GM19324 (cell line): ENCODE measurements around the gene WASF3.
"Not testable (repeated sequence)": the region's sequence is repeated elsewhere in the genome, so short reads cannot be mapped to it uniquely, and the experiment has no call there.

ENCODE experiments used
- ATAC-seq: cut with Tn5 transposase; IDR thresholded peaks from one replicate; pipeline ENCODE4 v1.9.1; 2021; ENCODE audit warnings: mild to moderate bottlenecking, moderate library complexity; ENCODE audit not compliant: unreplicated experiment, low FRiP score

WASF3 gene

DNA sequence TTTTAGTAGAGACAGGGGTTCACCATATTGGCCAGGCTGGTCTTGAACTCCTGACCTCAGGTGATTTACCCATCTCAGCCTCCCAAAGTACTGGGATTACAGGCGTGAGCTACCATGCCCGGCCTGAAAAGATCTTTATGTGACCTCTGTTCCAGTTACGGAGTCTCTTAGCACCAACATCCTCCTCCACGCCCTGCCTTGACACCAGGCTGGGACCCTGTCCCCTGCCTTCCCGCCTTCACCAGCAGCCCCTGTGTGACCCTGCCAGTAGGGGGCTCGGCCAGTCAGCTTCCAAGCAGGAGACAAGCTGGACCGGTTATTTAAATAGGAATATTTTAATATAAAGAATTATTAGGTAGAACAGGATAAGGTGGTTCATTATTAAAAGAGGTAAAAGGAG, 148.9 kb downstream of the WASF3 start:
- ATAC-seq = no peak

DNA sequence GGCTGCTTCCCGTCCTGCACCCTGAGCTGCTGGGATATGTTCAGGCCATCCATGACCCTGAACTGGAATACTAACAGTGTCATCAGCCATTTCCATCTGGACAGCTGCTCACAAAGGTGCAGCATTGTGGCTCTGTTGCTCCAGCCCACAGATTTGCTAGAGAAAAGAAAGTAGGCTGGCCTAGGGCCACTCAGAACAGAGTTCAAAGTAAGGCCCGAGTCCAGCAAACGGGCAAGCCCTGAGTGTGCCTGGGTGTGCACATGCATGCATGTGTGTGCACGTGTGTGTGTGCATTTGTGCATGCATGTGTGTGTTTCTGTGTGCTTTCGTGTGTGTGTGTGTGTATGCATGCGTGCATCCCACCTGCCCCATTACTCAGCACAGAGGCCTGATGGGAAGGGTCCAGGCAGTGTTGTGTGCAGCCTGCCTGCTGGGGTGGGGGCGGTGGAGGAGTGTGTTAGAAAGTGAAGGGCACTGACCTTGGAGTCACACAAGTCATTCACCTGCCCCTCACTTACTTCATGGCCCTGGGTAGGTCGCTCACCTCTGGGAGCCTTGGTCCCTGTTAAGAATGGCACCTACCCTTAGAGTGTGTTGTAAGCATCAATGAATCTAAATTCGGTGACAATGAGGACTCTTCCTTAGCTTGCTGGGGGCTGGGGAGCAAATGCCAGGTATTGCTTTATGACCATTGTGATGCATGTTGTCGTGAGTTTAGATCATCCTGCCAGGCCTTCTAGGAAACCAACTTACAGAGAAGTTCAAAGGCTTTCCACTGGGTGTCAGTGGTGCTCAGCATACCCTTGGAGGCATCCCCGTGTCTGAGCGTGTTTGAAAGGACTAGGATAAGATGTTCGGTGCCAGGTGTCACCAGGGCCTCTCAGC, 149.9 kb downstream of the WASF3 start:
- ATAC-seq = no peak

DNA sequence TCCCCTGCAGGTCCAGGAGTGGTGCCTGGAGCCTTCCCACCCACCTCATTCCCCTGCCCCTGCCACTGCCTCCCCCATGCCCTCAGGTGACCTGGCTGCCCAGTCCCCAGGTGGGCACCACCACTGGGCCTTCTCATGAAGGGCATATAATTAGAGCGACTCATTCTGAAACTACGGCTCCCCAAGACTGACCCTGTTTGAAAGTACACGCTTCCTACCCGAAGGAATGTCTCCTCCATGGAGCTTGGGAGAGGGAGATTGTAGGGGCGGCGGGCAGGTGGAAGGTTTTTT, 150.5 kb downstream of the WASF3 start:
- no peak for ATAC-seq

DNA sequence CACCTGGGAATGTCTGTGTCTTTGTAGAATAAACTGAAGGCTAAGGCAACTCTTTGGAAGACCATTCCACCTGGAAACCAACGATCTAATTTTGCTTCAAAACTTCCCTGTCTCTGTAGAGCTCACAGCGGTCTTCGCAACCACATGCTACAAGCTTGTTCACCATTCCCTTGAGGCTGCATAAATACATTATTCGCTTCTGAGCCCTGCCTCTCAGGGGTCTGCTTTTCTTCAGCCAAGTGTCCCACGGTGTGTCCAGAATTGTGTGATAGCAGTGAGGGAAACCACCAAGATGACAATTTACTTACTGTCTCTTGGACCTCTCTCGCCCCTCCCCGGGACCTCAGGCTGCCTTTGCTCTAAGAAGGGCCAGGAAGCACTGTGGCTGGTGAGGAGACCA, 152.0 kb downstream of the WASF3 start:
- no peak for ATAC-seq

DNA sequence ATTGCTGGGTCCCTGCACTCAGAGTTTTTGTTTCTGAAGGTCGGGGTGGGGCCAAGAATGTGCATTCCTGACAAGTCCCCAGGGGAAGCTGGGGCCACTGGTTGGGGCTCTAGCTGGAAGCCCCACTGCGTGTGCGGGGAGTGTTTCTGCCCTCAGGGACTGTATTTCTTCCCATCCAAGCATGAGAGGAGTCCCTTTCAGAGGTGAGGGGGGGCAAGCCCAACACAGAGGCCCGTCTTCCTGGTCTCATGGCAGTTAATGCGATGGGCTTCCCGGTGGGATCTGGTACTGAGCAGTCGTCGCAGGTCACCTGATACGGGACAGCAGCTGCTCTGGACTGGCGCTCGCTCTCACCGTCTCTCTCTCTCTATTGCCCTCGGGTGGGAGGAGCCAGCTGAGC, 152.7 kb downstream of the WASF3 start:
- no peak for ATAC-seq

DNA sequence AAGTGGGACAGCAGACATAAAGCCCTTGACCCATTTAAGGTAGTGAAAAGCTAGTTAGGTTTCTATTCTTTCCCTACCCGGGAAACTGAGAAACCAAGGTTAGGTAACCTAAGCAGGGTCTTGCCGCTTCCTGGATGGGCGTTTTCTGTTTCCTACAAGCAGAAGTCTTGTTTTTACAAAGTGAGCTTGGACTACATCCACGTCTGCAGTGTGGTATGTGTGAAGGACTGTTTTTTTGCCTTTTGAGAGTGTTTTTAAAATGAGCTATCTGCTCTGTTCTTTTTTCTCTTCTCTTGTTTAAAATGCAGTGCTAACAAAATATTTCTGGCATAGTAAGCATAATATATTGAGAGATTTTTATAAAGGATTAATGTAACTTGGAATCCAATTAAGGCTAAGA, 153.7 kb downstream of the WASF3 start:
- ATAC-seq = no peak

DNA sequence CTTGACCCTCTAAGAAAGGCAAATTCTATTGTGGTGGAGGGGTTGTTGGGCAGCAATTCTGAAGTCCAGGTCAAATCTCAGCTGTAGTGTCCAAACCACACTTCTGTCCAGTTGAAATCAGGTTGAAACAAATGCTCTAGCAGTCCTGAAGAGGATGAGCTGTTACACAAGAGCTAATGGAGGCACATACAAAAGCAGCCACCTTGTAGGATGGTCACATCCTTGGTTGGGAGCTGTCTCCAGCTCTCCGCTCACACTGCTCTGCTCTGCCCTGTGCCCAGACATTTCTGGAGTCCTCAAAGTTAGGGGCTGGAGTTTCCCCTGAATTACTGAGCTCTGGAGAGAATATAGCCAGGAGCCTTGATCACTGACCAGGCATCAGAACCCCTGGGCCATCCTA, 155.9 kb downstream of the WASF3 start:
- ATAC-seq = no peak

DNA sequence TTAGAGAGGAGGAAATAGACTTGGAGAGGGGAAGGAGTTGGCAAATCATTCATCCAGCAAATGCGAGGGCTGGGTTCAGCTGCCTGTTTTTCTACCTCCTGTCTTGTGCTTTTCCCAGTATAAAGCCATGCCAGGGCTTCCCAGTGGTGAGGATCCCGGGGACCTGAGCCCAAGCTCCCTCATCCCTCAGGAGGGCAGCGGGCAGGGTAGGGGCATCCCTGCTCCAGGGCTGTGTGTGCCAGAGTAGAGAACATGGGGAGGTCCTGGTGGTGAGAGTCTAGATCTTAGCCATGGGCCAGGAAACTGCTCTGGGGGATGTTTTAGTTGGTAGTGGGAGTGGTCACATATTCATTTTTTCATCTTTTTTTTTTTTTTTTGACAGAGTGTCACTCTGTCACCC, 159.5 kb downstream of the WASF3 start:
- no peak for ATAC-seq

DNA sequence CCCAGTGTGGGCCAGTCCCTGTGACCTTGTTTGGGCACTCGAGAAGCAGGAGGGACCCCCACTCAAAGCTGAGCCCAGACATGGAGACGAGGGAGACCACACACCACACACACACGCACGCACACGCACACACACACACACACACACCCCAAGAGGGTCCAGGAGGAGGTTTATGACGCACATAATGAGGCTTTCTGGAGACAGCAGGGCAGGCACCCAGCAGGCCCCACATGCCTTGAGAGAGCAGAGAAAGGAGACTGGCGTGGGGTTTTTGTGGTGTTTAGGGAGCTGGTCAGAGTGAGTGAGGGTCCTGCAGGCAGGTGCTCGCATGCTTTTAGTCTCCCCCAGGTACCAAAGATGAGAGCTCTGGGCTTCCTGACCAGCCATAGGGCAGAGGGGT, 160.7 kb downstream of the WASF3 start:
- ATAC-seq = no peak

DNA sequence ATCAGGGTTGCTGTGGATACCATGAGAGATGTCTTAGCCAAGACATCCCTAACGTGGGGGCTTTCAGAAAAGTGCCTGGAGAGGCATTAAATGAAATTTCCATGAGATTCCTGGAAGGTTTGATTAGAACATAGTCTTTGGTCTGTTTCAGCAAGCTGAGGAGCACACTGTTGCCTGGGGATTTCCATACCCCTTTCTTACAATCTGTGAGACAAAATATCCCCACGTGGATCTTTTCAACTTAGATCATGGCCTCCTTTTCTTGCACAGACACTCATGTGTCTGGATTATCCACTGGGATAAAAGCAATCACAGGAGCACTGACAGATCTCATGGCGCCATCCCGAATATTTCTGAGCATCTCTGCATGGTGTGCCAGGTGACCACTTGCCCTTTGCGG, 161.4 kb downstream of the WASF3 start:
- ATAC-seq = no peak

DNA sequence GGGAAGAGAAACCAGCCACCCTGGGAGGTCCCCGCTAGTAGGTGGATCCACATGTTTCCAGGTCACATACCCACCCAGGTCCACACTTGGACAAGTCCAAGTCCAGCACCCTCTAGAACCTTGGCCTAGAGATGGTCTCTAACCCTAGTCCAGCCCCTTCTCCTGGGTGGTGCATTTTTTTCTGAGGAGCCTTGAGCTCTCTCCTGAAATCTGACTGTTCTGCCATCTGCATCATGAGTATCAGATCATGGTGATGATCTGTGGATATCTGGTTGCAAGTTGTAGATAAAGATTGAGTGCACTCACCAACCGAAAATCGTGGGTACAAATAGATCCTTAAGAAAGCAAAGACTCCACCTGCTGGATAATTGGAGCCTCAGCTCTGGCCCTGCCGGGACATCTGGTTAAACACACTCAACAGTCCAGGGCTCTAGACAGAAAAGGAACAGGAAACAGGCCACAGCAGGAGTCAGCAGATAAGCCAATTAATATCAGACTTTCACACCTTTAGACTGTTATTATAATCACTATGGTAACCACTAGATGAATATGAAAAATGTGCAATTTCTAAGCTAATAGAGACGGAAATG, 162.0 kb downstream of the WASF3 start:
- no peak for ATAC-seq

DNA sequence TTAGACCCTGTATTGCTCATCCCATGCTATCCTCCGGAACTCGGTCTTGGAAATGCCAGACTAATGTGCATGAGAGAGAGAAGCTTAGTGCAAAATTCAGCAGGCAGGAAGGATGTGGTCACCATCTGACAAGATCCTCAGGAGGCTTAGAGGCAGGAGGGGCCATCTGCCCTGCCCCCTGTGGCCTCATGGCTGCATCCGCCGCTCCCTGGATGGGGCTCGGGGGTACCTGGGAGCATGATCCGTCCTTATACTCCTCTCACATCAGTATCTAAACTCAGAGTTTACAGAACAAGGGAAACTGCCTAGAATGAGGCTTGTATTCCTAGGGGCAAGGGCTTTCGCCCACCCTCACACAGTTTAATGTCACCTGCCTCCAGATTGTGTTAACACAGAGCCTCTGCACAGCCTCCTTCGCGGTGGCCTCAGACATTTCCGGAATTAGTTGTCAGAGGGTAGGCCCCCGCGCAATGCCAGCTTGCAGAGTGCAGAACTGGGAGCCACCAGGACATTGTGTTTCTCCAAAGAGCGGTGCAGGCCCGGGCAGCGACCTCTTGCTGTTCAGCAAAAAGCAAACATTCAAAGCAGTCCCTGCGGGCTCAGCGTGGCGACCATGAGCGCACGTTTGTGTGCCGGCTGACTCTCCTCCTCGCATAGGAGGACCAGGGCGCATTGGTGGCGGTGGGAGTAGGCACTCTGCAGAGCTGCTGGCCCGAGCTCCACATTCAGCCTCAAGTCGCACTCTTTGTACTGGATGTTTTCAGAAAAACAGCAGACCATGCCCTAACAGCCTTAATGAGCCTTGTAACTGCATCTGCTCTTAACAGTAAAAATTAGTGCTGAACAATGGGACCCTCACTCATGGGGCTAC, 164.0 kb downstream of the WASF3 start:
- ATAC-seq = no peak

DNA sequence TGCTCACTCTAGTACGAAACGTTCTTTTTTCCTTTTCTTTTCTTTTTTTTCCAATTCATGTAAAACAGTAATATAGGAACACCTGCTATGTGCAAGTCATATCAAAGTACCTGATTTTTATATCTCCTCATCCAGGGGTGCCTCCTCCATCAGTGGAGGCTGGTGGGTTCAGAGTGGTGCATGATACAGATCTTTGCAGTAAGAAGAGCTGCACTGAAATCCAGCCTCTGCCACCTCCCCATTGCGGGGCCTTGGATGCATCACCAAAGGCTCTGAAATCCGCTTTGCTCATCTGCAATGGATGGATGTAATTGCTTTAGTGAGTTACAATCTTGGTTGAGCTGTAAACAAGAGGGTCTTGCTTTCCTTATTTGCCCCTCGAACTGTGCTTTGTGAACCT, 164.8 kb downstream of the WASF3 start:
- no peak for ATAC-seq

DNA sequence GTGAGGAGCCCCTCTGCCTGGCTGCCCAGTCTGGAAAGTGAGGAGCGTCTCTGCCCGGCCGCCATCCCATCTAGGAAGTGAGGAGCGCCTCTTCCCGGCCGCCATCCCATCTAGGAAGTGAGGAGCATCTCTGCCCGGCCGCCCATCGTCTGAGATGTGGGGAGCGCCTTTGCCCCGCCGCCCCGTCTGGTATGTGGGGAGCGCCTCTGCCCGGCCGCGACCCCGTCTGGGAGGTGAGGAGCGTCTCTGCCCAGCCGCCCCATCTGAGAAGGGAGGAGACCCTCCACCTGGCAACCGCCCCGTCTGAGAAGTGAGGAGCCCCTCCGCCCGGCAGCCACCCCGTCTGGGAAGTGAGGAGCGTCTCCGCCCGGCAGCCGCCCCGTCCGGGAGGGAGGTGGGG, 166.1 kb downstream of the WASF3 start:
- ATAC-seq = not testable (repeated sequence)

DNA sequence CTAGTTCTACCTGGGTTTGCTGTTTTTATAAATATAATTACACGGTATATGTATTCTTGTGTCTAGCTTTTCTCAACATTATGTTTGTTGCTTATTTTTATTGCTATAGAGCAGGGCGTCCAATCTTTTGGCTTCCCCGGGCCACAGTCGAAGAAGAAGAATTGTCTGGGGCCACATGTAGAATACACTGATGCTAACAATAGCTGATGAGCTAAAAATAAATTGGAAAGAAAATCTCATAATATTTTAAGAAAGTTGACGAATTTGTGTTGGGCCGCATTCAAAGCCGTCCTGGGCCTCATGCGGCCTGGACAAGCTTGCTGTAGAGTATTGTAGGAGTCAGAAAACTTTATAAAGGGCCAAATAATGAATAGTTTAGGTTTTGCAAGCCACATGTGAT, 169.2 kb downstream of the WASF3 start:
- ATAC-seq = no peak

DNA sequence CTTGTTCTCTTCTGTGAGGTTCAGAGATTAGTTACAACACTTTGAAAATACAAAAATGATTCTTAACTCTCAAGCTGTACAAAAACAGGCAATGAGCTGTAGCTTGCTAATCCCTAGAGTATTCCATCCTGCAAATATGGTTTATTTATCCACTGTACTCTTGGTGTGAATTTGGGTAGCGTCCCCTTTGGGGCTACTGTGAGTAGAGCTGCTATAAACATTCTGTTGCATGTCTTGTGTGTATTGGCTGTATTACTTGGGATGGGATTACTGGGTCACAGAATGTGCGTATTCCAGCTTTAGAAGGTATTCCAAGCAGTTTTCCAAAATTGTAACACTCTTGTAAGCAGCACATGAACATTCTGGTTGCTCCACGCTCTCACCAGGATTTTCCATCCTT, 169.6 kb downstream of the WASF3 start:
- ATAC-seq = no peak

DNA sequence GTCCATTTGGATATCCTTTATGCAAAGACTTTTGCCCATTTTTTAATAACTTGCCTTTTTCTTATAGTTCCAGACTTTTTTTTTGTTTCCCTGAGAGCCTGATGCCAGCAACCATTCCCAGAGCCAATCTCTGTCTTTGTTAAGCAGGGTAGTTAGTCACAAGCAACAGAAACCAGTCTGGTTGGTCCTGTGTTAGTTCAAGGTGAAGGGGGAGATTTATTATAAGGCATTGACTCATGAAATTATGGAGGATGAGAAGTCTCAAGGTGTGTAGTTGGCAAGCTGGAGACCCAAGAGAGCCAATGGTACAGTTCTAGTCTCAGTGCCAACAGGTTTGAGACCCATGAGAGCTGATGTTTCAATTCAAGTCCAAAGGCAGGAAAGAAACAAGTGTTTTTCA, 170.2 kb downstream of the WASF3 start:
- ATAC-seq = no peak

DNA sequence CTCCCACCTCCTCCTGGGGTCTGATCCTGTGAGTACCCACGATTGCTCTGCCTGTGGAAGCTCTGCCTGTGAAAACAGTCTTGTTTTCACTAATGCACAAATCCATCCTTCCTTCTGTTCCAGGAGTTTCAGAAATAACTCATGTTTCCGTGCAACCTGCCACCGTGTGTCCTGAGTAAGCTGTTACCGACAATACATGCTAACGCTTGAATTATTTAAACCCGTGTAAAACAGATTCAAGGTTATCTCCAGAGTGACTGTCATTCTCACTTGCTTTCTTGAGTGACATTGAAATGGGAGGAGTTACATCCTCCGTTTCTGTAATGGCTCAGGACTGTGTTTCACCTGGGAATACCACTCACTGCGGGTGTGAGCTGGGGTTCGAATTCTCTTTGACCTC, 178.2 kb downstream of the WASF3 start:
- ATAC-seq = no peak
